ENCODE data around the gene PPIF. TPM values are rescaled to one million over a fixed set of nuclear protein-coding genes. Genes with fewer than 3 reads are reported as not detected.

The PPIF gene
- total RNA-seq, 1 donor from 2014 or later, result 18.6 TPM

DNA sequence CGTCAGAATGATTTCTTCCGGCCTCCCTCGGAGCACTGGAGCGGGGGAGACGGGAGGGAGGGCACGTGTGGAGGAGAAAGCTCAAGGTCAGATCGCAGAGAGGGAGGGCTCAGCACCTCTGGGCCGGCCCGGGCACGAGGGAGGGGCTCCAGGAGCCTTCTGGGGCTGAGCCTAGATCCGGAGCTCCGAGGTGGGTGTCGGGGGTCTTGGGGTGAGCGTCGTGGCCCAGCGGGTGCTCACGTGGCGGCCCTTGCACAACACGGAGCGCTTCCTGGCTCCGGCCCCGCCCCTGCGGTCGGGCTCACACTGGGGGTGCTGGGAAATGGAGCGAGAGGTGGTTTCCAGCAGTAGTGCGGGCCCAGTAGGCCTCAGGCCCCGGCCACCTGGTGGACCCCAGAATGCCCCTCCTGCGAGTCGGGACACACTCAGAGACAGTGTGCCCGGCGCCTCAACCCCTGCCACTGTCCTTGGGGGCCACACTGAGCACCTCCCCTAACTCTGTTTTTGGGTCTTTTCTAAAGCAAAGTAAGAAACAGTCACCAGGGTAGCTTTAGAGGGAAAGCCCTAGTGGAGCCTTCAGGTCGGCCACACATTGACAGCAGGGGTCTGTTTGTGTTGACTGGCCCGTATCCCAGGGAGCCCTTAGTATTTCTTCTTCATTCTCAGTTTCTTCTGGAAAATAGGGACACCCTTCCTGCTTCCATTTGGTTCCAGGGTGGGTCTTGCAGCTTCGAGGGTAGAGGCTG, 798 bp downstream of the PPIF start:
- no peak for DNase-seq (ENCODE audit: low read depth, low spot score)

- DNase-seq (ENCODE audit: low read depth, low spot score), result no peak
These were observed 1.3 kb downstream of the PPIF start for GRCh38 chr10:79348640-79348988.

GRCh38 chr10:79349072-79349491, 1.8 kb downstream of the PPIF start:
- no peak for DNase-seq (ENCODE audit: low read depth, low spot score)

DNA sequence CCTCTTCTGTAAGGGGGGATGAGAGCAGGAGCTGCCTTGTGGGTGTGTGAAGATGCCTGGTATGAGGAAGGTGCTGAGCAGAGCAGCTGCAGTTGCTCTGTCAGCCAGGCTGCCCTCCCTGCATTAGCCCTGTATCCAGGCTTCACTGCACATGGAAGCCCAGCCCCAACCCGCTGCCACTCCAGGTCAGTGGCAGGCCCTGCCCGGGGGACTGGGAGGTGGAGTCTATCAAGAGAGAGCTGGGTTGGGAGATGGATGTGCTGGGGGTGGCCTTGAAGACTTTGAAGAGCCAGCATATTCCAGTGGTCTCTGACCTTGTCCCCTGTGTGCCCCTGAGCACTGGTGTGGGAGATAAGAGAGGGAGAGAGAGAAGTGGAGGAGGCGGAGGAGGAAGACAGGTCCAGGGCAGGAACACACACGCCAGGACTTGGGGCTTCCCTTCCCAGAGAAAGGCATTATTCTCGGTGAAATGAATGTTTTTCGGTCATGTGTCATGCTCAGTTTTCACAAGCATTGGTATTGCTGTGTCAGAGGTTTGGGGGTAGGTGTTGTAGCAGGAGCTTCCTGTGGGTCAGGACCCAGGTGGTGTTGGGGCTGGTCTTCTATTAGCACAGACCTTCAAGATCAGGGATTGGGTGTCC, 2.6 kb downstream of the PPIF start:
- DNase-seq (ENCODE audit: low read depth, low spot score), result no peak

DNA sequence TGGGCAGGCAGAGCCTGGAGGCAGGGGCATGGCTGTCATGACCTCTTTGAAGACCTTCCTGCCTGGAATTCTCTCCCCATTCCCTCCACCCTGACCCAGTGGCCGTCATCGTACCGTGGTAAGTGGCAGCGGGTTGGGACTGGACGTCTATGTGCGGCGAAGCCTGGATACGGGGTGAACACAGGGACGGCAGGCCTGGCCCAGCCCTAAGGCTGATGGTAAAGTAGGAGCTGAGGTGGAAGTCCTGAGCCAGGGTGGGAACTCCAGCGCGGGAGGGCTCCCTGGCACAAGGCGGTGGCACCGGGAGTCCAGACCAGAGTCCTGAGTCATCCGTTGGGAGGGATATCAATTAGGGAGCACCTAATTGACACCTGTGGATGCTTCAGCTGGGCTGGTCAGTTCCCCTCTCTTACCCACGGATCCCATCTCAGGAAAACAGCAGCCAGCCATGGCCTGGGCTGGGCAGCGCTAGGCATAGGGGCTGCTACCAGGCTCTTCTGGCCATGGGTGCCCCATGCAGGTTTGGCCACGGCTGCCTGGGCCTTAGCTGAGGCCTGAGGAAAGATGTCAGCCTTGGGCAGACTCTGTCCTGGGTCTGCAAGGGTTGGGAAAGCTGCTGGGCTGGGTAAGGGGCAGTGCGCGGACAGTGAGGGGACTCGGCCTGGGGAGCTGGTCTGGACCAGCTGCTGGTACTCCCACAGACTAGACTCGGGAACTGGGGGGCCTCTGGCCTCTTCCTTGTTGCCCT, 3.3 kb downstream of the PPIF start:
- no peak for DNase-seq (ENCODE audit: low read depth, low spot score)

GRCh38 chr10:79351332-79351731, 4.1 kb downstream of the PPIF start:
- no peak for DNase-seq (ENCODE audit: low read depth, low spot score)

GRCh38 chr10:79352035-79352877, 5.0 kb downstream of the PPIF start:
- DNase-seq (ENCODE audit: low read depth, low spot score), result no peak

GRCh38 chr10:79353000-79353406, 5.7 kb downstream of the PPIF start:
- DNase-seq (ENCODE audit: low read depth, low spot score), result no peak

DNA sequence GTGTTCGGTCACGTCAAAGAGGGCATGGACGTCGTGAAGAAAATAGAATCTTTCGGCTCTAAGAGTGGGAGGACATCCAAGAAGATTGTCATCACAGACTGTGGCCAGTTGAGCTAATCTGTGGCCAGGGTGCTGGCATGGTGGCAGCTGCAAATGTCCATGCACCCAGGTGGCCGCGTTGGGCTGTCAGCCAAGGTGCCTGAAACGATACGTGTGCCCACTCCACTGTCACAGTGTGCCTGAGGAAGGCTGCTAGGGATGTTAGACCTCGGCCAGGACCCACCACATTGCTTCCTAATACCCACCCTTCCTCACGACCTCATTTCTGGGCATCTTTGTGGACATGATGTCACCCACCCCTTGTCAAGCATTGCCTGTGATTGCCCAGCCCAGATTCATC, 6.5 kb downstream of the PPIF start:
- DNase-seq (ENCODE audit: low read depth, low spot score), result no peak

GRCh38 chr10:79354141-79354540, 6.9 kb downstream of the PPIF start:
- DNase-seq (ENCODE audit: low read depth, low spot score), result no peak

DNA sequence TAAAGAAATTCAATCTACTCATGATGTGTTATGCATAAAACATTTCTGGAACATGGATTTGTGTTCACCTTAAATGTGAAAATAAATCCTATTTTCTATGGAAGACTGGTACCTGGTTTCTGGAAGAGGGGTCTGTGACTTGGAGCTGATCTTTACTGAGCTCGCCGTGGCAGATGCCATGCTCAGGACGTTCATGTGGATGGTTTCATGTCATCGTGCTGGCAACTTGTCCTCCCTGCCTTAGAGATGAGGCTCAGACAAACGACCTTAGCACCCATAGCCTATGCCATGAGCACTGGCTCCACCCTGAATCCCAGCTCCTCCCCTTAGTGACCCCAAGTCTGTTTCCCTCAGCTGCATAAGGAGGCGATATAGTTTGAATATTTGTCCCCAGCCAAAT, 7.3 kb downstream of the PPIF start:
- no peak for DNase-seq (ENCODE audit: low read depth, low spot score)

- no peak for DNase-seq (ENCODE audit: low read depth, low spot score)
These were observed 8.2 kb downstream of the PPIF start for GRCh38 chr10:79355420-79356017.

GRCh38 chr10:79356104-79356503, 8.8 kb downstream of the PPIF start:
- no peak for DNase-seq (ENCODE audit: low read depth, low spot score)

- DNase-seq (ENCODE audit: low read depth, low spot score), result no peak
These were observed 9.9 kb downstream of the PPIF start for GRCh38 chr10:79357180-79357579.

DNA sequence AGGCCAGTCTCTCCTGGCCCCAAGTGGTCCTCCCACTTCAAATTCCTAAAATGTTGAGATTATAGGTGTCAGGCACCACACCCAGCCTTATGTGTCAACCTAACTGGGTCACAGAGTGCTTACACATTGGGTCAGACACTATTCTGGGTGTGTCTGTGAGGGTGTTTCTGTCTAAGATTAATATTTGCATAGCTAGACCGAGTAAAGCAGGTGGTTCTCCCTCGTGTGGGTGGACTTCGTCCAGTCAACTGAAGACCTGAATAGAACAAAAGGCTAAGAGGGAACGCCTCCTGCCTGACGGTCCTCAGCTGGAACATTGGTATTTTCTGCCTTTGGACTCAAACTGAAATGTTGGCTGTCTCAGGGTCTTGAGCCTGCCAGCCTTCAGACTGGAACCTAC, 11.5 kb downstream of the PPIF start:
- no peak for DNase-seq (ENCODE audit: low read depth, low spot score)

DNA sequence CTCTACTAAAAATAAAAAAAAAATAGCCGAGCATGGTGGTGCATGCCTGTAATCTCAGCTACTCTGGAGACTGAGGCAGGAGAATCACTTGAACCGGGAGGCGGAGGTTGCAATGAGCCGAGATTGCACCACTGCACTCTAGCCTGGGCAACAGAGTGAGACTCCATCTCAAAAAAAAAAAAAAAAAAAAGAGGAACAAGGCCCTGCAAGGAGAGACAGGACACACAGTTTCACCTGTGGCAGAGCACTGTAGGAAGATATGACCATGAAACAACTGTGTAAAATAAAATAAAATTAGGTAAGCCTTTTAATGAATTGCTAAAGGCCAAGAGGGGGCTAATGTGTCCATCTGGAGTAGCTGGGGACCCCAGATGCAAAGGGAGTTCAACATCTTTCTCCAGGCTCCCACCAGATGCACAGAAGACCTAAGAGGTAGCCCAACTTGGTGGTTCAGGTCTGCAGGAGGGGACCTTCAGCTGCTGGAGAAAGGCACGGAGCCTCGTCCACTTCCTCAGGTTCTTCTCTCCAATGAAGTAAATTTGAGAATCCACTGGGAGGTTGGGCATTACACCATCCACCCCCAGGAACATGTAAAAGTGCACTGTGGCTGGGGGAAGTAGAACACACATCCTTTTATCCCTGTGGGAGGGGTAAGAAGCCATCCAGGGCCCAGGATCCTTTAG, 12.7 kb downstream of the PPIF start:
- no peak for DNase-seq (ENCODE audit: low read depth, low spot score)

GRCh38 chr10:79360499-79361342, 13.5 kb downstream of the PPIF start:
- no peak for DNase-seq (ENCODE audit: low read depth, low spot score)

DNA sequence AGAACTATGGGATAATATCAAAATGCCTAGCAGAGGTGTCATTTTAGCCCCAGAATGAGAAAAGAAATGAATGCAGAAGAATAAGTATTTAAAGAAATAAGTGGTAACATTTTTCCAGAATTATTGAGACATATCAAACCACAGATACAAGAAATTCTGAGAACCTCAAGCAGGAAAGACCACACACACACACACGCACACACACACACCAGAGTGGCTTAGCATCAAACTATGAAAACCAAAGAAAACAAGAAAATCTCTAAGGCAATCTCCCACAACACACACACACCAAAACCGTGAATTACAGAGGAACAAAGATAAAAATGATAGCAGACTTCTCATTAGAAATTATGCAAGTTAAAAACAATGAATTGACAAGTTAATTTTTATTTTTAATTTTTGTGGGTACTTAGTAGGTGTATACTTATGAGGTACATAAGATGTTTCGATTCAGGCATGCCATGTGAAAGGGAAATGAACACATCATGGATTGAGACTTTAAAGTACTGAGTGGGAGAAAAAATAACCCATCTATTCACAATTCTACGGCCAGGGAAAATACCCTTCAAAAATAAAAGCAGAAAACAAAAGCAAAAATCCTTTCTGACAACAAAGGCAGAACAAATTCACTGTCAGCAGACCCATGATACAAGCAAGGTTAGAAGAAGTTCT, 14.6 kb downstream of the PPIF start:
- DNase-seq (ENCODE audit: low read depth, low spot score), result no peak

Measured in pulmonary artery endothelial cell (primary cell).